Embryonic facial prominence (tissue), 1 donor: ENCODE data around the gene LYRM2.

ENCODE experiments used
- DNase-seq: peaks from one replicate; pipeline ENCODE4 v3.0.0-alpha.2; 2016; ENCODE audit errors: extremely low spot score

The LYRM2 gene

DNA sequence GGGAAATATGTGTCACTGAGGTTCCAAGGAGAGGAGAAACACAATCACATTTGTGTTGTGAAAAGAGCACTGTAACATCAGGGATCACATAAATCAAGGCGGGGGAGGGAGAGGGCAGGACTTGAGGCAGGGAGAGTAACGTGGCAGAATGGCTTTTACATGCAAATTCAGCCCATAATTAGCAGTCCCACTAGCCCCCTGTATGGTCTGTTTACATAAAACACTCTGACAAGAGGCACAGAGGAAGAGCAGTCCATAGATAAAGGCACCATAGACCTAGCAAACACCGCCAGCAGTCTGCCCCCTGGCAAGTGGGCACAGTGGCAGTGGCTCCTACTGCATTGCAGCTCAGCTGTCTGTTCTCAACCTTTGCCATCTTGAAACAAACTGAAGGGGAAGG, 82.7 kb downstream of the LYRM2 start:
- no peak for DNase-seq

DNA sequence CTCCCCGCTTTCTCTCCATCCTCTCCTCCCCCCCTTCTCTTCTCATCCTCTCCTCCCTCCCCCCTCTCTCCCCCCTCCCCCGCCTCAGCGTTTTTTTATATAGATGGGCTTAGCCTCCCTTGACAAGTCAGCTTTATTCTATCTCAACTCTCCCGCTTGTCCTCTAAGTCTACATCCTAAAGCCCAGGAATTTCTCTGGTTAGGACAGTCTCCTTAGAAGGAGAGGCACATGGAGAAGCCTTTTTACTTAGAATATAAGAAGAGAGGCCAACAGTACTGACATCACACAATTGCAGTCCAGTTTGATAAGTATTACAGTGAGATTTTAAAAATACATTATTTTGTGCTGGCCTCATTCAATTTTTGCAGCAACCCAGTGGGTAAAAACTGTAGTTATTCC, 83.5 kb downstream of the LYRM2 start:
- no peak for DNase-seq

DNA sequence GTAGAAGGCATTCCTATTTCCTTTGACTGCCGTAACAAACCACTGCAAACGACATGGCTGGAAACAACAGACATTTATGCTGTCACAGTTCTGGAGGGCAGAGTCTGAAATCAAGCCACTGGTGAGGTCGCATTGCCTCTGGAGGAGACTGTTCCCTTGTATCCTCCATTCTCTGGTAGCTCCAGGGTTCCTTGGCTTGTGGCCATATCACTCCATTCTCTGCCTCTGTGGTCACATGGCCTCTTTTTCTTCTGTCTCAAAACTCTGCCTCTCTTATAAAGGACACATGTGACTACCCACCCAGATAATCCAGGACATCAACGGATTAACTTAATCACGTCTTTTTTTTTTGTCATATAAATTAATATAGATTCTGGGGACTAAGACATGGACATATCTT, 84.4 kb downstream of the LYRM2 start:
- no peak for DNase-seq

DNA sequence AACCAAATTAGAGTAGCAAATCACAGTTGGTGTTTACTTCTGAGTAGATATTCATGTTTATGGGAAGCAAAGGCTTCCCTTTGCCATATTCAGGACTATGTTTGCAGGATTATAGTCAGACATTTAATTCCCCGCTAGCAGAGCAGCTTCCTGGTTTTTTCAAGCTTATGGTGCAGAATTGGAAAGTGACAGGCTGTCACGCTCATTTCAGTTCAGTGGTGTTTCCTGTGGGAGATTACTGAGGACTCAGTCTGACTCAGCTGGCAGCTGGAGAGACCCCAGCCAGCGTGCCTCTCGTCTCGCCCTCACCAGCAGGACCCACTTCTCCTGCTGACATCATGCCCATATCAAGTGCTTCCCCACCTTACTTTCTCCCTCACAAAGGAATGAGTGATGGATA, 85.1 kb downstream of the LYRM2 start:
- no peak for DNase-seq

DNA sequence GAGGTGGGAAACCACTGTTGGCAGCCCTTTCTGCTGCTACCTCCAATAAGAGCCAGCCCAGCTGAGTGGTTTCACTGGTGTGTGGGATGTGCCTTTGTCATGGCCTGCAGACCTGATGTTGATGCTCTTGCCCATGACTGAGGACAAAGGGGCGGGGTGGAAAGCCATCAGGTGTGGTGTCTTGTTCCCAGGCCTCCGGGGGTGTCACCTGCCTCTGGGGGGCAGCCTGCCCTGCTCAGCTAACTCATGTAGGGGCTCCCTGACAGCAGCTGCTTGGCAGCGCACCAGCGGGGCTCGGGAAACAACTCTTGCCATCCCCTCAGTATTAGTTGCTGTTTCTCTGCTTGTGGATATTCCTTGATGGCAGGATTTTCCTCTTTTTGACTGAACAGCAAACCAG, 91.3 kb downstream of the LYRM2 start:
- no peak for DNase-seq

DNA sequence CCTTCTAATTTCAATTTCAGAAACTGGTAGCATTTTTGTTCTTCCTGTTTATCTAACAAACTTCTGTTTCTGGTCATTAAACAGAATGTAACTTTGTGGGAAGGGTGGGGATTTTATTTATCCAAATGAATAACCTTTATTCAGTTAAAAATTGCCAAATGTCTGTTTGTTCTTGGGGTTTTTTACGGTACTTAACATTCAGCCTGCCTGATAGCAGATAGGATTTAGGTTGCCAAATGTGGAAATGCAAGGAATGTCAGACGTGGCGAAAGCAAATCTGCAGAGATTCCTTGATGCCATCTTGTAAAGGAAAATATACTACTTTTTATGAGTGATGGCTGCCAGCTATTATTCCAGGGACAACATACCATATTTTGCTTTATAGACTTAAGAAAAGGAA, 95.7 kb downstream of the LYRM2 start:
- no peak for DNase-seq

DNA sequence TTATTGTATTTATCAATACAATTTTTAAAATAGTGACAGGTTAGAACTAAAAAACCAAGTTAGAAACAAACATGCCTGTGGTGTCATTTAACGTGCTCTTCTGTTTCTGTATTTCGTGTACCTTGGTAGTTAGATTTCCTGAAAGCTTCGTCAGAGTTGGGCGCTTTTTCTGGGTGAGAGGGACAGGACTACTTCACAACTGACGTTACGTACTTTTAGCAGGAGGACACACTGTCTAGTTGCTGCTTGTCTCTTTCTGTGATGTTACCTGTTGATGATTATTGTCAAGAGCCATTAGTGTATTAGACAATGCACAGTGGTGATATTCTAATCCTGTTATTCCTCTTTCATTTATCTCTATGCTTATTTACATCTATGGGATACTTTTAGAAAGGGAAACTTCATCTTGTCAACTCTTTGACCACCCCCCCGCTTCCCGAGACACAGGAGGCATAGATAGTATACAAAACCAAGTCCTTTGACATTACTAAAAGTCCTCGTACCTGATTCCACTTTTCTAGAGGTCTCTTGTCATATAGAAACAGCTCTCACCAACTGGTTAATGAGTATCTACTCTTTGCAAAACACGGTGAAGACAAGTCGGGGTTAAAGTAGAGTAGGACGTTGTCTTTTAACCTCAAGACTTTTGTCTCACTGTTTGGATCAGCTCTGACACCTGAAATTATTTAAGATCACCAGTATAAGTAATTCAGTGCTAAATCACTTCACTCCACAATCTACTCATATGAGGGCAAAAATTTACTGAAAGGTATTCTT, 96.3 kb downstream of the LYRM2 start:
- DNase-seq, result no peak

DNA sequence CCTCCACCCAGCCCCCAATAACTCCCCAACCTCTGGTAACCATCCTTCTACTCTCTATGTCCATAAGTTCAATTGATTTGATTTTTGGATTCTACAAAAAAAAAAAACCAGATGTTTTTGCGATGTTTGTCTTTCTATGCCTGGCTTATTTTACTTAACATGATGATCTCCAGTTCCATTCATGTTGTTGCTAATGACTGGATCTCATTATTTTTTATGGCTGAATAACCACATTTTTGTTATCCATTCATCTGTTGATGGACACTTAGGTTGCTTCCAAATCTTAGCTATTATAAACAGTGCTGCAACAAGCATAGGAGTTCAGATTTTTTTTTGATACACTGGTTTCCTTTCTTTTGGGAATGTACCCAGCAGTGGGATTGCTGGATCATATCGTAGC, 98.8 kb downstream of the LYRM2 start:
- DNase-seq, result no peak

DNA sequence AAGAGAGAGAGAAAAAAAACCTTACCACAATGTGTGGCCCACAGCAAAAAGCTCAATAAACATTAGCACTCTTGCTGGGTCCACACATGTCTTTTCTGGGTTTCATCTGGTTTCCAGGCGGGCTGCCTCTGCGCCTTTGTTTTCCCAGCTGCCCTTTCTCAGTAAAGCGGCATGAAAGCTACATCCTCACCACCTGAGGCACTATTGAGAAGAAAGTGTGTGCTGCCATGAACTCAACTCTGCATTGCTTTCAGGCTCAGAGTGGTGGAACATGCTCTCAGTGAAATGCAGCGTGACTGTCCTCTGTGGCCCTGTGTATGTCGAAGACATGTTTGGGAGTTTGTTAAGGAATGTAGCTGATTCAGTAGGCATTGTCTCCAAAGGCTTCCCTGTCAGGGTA, 102.3 kb downstream of the LYRM2 start:
- DNase-seq, result no peak

DNA sequence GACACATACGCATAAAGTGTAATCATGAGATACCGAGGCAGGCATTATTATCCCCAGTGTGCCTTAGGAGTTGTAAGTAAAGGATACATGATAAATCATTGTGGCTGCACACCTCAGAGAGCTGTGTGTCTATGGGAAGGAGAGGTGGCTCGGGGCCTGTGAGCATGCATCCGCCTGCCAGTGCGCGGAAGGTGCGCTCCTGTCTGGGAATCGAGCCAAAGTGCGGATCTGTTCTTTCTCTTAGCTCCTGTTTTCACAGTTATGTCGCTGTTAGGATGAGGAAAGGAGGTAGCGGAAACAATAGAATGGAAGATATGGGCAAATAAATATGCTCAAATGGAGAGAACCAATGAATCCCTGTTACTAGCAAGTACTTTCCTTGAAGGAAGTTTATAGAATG, 107.6 kb downstream of the LYRM2 start:
- no peak for DNase-seq

DNA sequence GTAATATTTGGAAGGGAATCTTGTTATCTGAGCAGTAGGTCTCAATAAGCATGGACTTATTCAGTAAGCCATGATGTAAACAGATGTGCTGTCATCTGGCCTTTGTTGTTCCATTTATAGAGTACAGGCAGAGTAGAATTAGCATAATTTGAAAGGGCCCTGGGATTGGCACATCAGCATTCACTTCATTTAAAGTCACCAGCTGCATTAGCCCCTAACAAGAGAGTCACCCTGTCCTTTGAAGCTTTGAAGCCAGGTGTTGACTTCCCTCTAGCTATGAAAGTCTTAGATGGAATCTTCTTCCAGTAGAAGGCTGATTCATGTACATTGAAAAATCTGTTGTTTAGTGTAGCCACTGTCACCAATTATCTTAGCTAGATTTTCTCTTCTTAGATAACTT, 109.7 kb downstream of the LYRM2 start:
- DNase-seq, result no peak

DNA sequence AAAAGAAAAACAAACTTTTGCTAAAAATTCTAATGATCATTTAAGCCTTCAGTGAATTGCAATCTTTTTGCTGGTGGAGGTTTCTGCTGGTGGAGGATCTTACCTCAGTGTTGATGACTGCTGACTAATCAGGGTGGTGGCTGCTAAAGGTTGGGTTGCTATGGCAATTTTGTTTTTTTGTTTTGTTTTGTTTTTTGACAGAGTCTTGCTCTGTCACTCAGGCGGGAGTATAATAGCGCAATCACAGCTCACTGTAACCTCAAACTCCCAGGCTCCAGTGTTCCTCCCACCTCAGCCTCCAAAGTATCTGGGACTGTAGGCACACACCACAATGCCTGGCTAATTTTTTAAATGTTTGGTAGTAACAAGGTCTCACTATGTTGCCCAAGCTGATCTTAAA, 110.9 kb downstream of the LYRM2 start:
- DNase-seq, result no peak

DNA sequence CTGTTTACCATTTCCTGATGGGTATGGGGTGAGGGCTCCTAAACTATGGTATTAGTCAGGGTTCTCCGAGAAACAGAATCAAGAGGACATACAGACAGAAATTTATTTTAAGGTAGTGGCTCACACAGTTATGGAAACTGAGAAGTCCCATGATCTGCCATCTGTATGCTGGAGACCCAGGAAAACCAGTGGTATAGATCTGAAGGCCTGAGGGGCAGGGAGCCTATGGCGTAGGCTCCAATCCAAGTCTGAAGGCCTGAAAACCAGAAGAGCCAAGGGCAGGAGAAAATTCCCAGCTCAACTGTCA, 112.0 kb downstream of the LYRM2 start:
- DNase-seq, result no peak

DNA sequence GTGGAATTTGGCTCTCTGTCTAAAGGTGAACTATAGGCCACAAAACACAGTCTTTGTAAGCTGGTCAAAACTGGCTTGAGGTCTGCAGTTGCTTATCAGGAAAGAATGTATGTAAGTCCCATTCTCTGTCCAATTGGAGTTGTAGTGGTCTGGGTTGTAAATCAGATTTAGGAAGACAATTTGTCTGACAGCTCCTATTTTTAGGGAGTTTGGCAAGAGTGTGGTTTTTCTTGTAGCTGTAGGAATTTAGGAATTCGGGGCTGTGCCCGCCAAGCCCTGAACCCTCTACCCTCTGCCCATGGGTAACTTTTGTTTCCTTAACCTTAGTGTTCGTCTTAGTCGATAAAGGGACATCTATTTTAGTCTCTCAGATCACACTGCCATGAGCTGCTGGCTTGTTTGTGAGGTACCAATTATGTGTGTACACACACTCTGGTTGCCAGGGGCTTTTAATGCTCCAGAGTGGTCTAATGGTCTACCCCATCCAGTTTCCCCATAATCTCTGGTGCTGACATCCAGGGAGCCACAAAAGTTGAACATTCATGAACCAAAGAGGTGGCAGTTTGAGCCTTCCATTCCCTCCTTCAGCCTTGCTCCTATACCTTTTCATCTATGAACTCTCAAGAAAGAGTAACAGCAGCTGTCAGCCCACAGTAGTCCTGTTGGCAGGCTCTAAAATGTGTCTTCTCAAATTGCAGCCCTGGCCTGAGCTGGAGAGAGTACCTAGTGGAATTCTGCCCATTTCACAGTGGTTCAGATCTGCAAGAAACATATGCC, 112.6 kb downstream of the LYRM2 start:
- DNase-seq, result no peak

DNA sequence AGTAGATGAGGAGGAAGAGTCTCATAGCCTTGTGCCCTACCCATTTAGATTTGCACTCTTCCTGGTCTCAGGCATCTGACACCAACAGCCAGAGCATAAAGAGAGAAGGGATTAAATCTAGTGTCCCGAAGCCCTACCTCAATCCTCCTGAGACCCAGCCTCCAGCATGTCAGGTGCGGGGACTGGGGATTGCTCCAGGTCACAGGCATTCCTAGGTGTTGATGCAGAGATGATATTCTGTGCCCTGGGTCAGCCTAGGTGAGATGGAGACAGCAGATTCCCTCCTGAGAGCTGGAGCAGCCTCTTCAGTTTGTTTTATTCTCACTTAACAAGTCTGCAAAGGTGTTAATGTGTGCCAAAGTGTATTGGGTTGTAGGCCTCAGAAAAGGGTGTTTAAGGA, 115.8 kb downstream of the LYRM2 start:
- no peak for DNase-seq

DNA sequence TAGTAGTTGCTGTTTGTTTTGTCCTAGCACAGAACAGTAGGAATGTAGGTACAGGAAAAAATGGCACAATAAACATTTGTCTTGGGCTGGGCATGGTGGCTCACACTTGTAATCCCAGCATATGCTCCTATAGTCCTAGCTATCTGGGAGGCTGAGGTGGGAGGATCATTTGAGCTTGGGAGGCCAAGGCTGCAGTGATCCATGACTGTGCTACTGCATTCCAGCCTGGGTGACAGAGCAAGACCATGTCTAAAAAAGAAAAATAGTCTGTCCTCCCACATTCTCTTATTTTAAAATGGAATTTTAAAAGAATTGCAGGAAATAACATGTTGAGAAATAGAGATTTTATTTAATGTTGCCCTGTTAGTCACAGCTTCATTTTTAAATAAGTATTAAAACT, 117.8 kb downstream of the LYRM2 start:
- DNase-seq, result no peak

DNA sequence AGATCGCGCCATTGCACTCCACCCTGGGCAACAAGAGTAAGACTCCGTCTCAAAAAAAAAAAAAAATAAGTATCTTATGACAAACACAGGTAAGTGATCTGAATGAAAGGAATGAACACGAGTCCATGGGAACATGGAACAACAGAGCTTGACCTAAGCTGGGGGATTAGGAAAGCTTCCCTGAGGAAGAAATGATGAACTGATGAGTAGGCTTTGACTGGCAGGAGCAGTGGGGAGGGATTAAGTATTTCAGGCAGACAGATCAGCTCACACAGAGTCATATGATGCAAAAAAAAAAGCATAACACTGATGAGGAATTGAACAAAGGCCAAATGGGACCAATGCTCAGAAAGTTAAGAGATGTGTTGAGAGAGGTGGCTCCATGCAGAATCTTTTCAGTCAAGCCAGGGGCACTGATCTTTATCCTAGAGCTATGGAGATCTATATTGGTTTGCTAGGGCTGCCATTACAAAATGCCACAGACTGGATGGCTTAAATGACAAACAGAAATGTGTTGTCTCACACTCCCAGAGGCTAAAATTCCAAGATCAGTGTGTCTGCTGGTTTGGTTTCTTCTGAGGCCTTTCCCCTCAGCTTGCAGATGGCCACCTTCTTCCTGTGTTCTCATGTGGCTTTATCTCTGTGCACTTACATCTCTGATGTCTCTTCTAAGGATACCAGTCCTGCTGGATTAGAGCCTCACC, 120.0 kb downstream of the LYRM2 start:
- no peak for DNase-seq
